GM18526 (cell line): ENCODE results near the gene IL32.

Experiments used
- POLR2A ChIP-seq: IDR thresholded peaks from 3 replicates; pipeline ENCODE4 v1.6.1; 2011; ENCODE audit not compliant: insufficient read length; ENCODE audit errors: extremely low read depth

The IL32 gene

GRCh38 chr16:3095869-3096268 is 30.4 kb downstream of the IL32 start:
- TF ChIP-seq POLR2A = no peak

DNA sequence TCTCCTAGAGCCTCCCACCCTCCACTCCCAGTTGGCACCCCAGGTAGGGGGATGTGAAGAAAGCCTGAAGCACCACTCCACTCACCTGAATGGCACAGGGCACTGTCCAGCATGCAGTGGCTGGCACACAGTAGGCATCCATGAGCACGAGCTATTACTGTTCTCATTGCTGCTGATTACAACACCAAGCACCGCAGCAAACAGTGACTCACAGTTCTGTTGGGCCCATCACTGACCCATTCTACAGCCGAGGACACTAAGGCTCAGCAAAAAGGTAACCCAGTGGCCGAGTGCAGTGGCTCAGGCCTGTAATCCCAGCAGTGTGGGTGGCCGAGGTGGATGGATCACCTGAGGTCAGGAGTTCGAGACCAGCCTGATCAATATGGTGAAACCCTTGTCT is 30.9 kb downstream of the IL32 start:
- TF ChIP-seq POLR2A = no peak

GRCh38 chr16:3097266-3097665 is 31.8 kb downstream of the IL32 start:
- TF ChIP-seq POLR2A = no peak

GRCh38 chr16:3098459-3099394 is 33.3 kb downstream of the IL32 start, which contains the start of gene ZSCAN10:
Gene ZSCAN10, minus strand, starts transcription at chr16:3099294. Its CDS starts 6,357 bp downstream, at chr16:3092937.
- TF ChIP-seq POLR2A = no peak

DNA sequence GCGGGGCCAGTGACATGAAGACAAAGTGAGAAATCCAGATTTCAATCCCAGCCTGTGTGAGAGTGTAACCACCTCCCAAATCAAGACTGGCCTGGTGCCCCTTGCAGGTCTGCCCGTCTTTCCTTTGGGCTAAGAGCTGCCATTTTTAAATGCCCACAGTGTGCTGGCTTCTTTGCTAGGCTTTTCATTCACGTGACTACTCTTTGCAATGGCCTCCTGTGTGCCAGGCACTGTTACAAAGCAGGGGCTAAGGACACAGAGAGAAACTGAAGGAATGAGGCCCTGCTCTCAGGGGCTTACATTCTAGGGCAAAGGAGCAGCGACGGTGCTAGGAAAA is 33.9 kb downstream of the IL32 start:
- TF ChIP-seq POLR2A = no peak

GRCh38 chr16:3099732-3100499 is 34.5 kb downstream of the IL32 start:
- peak; percentile 22 for TF ChIP-seq POLR2A

DNA sequence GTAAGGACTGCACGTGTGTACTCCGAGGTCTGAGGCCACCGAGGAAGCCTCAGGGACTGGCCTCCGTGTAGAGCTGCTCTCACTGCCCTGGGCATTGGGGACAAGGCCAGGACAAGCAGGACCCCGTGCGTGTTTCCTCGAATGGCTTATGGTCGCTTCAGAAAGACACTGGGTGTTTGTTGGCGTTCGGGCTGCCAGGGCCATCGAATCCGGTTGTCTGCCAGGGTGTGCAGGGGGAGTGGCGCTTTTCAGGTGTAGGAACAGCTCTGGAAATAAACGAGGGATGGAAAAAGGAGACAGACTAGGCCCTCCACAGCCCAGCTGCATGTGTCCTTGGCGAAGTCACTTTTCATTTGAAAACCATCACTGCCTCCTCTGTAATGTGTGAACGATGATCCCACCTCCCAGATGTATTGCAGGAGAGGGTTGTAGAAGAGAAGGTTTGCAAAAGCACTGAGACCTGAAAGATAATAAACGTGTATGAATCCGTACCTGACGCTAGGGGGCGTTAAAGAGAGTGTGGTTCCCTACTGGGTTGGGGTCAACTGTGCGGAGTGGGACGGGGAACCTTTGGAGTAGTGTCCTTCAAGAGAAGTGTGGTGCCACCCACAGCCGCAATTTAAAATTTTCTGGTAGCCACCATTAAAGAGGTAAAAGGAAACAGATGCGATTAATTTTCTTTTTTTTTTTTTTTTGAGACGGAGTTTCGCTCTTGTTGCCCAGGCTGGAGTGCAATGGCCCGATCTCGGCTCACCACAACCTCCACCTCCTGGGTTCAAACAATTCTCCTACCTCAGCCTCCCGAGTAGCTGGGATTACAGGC is 35.8 kb downstream of the IL32 start:
- TF ChIP-seq POLR2A = no peak

- no peak for TF ChIP-seq POLR2A
These were observed 36.5 kb downstream of the IL32 start for GRCh38 chr16:3101841-3102470.

- peak; percentile 80 for TF ChIP-seq POLR2A
These were observed 40.9 kb downstream of the IL32 start for GRCh38 chr16:3106205-3106928.

DNA sequence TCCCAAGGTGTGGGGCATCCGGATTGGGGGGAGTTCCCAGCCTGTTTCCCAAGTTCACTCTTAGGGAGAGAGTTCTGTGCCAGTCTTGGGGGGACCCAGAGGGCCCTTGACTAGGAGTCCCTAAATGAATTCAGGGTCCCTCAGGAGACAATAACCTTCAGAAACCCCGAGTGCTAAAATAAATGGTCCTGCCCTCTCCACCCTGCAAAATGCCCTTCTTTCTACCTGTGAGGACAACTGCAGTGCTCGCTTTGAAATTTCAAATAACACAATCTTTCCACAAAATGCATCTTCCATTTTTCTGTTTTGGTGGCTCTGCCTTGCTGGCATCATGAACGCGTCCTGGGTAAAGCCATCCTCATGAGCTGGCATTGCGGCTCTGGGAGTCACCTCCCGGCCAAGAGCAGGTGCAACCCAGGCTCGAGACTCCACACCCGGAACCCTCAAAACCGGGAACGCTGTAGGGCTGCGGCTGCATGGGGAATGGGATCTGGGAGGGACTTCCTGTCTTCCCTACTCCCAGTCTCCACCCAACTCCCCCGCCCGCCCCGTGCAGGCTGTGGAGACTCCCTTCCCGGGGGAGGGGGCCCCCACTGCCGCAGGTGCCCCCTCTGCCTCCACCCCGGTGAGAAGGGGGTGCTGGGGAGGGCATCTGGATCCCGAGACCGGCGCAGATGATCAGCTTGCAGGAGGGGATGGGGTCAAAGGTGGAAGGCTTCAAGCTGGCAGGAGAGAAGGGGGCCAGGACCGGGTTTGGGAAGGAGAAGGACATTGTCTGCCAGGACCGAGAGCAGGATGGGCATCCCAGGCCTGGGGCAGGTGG is 46.8 kb downstream of the IL32 start, which contains the start of gene ZNF205:
TSS of gene ZNF205 (plus strand) at position 529 of the 823 bp plus-strand sequence. CDS start 845 bp downstream, outside the sequence.
- no peak for TF ChIP-seq POLR2A

DNA sequence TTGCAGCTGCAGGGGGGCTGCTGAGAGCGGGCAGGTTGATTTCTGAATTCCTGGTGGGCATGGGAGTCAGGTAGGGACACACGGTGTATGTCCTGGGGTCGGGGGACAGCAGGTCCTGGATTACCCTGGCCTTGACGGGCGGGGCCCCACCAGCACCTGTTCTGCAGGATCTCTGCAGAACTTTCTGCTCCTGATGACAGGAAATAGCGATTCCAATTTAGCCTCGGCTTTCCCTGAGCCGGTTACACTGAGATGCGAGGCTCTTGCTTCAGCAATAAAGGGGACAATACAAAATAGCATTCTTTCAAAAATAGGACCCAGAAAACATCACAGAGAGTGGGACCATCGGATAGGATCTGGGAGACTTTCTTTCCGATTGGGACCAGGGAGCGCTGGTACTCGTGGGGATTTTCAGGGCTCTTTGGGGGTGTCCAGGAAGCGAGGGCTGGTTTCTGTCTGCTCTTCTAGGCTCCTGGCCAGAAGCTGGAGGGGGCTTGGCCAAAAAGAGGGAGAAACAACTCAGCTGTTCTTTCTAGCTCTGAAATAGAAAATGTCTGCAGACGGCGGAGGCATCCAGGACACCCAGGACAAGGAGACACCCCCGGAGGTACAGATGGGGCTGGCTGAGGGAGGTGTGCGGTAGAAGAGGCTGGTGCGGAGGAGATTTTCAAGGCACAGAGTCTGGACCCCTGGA is 47.6 kb downstream of the IL32 start:
- no peak for TF ChIP-seq POLR2A

- TF ChIP-seq POLR2A = no peak
These were observed 48.5 kb downstream of the IL32 start for GRCh38 chr16:3113765-3114479.
